Fibroblast of the conjunctiva (primary cell): ENCODE results near the gene OGFR.

Experiments used
- DNase-seq: peaks from one replicate; pipeline ENCODE4 v3.0.0-alpha.2; 2010; ENCODE audit warnings: low read depth

Gene OGFR

GRCh38 chr20:62804627-62805154 lies at the start of gene OGFR:
Gene OGFR, plus strand, starts transcription at chr20:62804835. Its CDS starts 25 bp downstream, at chr20:62804860.
- no peak for DNase-seq

GRCh38 chr20:62754991-62755356 lies 49.7 kb upstream of the OGFR start:
- no peak for DNase-seq

- DNase-seq = no peak
Measured at GRCh38 chr20:62755817-62756724, 48.6 kb upstream of the OGFR start.

GRCh38 chr20:62758226-62758912 lies 46.3 kb upstream of the OGFR start:
- DNase-seq = no peak

- no peak for DNase-seq
Measured at GRCh38 chr20:62759981-62760431, 44.6 kb upstream of the OGFR start.

- DNase-seq = no peak
Measured at GRCh38 chr20:62760471-62760855, 44.2 kb upstream of the OGFR start.

GRCh38 chr20:62760856-62761758 lies 43.5 kb upstream of the OGFR start:
- DNase-seq = no peak

GRCh38 chr20:62761759-62762131 lies 42.9 kb upstream of the OGFR start:
- no peak for DNase-seq

- no peak for DNase-seq
Measured at GRCh38 chr20:62762376-62762775, 42.3 kb upstream of the OGFR start.

- DNase-seq = no peak
Measured at GRCh38 chr20:62762801-62763368, 41.8 kb upstream of the OGFR start.

- no peak for DNase-seq
Measured at GRCh38 chr20:62763404-62763803, 41.2 kb upstream of the OGFR start.

- DNase-seq = no peak
Measured at GRCh38 chr20:62764156-62764935, 40.3 kb upstream of the OGFR start.

GRCh38 chr20:62765021-62765420 lies 39.6 kb upstream of the OGFR start:
- no peak for DNase-seq

- DNase-seq = no peak
Measured at GRCh38 chr20:62765432-62766070, 39.1 kb upstream of the OGFR start.

GRCh38 chr20:62766071-62766450 lies 38.6 kb upstream of the OGFR start:
- no peak for DNase-seq

- no peak for DNase-seq
Measured at GRCh38 chr20:62766716-62767115, 37.9 kb upstream of the OGFR start.

GRCh38 chr20:62768234-62768546 lies 36.4 kb upstream of the OGFR start:
- DNase-seq = no peak

GRCh38 chr20:62768551-62769287 lies 35.9 kb upstream of the OGFR start:
- no peak for DNase-seq

GRCh38 chr20:62769346-62770071 lies 35.1 kb upstream of the OGFR start:
- DNase-seq = no peak
